Suprapubic skin (tissue), 4 donors: ENCODE data around the gene ZBTB42. TPM values are rescaled to one million over a fixed set of nuclear protein-coding genes. Genes with fewer than 3 reads are reported as not detected.

Experiments
- DNase-seq, 2 donors: peaks; one replicate each; pipeline ENCODE4 v3.0.0-alpha.2; 2019; ENCODE audit warnings: low spot score in 2 of 2
- H3K27ac ChIP-seq: fragments of 200-600 bp; sonication (generic); one replicate; pipeline ENCODE4 v1.5.1; 2019
- H3K27me3 ChIP-seq: fragments of 200-600 bp; sonication (generic); one replicate; pipeline ENCODE4 v1.5.1; 2019
- H3K36me3 ChIP-seq: fragments of 200-600 bp; sonication (generic); one replicate; pipeline ENCODE4 v1.5.1; 2019
- H3K4me1 ChIP-seq: fragments of 200-600 bp; sonication (generic); one replicate; pipeline ENCODE4 v1.5.1; 2019
- H3K4me3 ChIP-seq: fragments of 200-600 bp; sonication (generic); one replicate; pipeline ENCODE4 v1.5.1; 2019; ENCODE audit warnings: mild to moderate bottlenecking
- H3K9me3 ChIP-seq: fragments of 200-600 bp; sonication (generic); one replicate; pipeline ENCODE4 v1.5.1; 2019
- EP300 ChIP-seq: sonication (generic); formaldehyde crosslinking; IDR thresholded peaks from one replicate; pipeline ENCODE4 v1.6.1; 2017; ENCODE audit warnings: antibody characterized with exemption
- POLR2A ChIP-seq, 2 donors: fragments of 450-650 bp; IDR thresholded peaks; one replicate each; pipeline ENCODE4 v1.6.1; 2017; ENCODE audit warnings: antibody characterized with exemption in 2 of 2, mild to moderate bottlenecking in 2 of 2, moderate library complexity in 2 of 2
- POLR2AphosphoS5 ChIP-seq, 3 donors: sonication (generic); formaldehyde crosslinking; IDR thresholded peaks; one replicate each; pipeline ENCODE4 v1.6.1; 2017; ENCODE audit warnings: antibody characterized with exemption in 3 of 3
- WGBS: methylation state at CpG from one replicate; pipeline ENCODE4 v1.1.5; 2018; 5-methylcytosine and 5-hydroxymethylcytosine counted together
- total RNA-seq, 4 donors: library from RNA; depleted of rRNA; stranded (reverse); fragments of >200 nt; gene quantifications; one replicate each; pipeline ENCODE4 v1.1.0, GENCODE V29; 2016
- TF ChIP-seq, protein P1 (sequence below), 2 donors: fragments of 200-600 bp in 1 of 2; fragments of 450-650 bp in 1 of 2; sonication (generic) in 1 of 2; IDR thresholded peaks; one replicate each; pipeline ENCODE4 v1.5.1; 2016 to 2019; ENCODE audit warnings: antibody characterized with exemption in 2 of 2, mild to moderate bottlenecking in 1 of 2, moderate library complexity in 1 of 2

Gene ZBTB42
- total RNA-seq, 4 donors from 2014 or later = 3.7 to 9.8 (median 7.8) TPM

DNA sequence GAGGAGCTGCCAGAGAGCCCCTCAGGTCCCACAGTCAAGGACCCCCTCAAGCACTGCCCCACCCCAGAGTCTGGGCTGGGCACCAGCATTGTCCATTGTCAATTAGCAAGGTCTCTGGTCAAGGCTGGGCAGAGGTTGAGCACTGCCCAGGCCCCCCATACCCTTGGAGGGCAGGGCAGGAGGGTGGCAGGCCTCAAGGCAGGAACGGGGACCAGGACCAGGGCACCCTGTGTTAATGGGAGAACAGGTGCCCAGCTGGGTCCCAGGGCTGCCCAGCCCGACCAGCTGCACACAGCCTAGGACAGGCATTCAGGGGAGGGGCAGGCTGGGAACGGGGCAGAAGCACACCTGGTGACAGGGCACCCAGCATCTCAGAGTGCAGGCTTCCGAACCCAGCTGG, 29.5 kb upstream of the ZBTB42 start:
- no peaks in the 10 kb centered on the region for H3K27me3 ChIP-seq
- TF ChIP-seq EP300 = no peak
- TF ChIP-seq, protein P1, sequence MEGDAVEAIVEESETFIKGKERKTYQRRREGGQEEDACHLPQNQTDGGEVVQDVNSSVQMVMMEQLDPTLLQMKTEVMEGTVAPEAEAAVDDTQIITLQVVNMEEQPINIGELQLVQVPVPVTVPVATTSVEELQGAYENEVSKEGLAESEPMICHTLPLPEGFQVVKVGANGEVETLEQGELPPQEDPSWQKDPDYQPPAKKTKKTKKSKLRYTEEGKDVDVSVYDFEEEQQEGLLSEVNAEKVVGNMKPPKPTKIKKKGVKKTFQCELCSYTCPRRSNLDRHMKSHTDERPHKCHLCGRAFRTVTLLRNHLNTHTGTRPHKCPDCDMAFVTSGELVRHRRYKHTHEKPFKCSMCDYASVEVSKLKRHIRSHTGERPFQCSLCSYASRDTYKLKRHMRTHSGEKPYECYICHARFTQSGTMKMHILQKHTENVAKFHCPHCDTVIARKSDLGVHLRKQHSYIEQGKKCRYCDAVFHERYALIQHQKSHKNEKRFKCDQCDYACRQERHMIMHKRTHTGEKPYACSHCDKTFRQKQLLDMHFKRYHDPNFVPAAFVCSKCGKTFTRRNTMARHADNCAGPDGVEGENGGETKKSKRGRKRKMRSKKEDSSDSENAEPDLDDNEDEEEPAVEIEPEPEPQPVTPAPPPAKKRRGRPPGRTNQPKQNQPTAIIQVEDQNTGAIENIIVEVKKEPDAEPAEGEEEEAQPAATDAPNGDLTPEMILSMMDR (IDR thresholded peaks at IDR 0.05) = no peak
- TF ChIP-seq POLR2AphosphoS5 (IDR thresholded peaks at IDR 0.05) = no peak
- TF ChIP-seq POLR2A (IDR thresholded peaks at IDR 0.05) = no peak
- peaks cover 59% of the 10 kb centered on the region for H3K36me3 ChIP-seq
- DNase-seq = no peak
- peaks cover 10% of the 10 kb centered on the region for H3K4me1 ChIP-seq
- H3K4me3 ChIP-seq = no peak overlapping the region
- no CpG with 5 or more reads among the region's 4 CpGs for WGBS
- H3K9me3 ChIP-seq = no peaks in the 10 kb centered on the region
- no peak overlapping the region for H3K27ac ChIP-seq

DNA sequence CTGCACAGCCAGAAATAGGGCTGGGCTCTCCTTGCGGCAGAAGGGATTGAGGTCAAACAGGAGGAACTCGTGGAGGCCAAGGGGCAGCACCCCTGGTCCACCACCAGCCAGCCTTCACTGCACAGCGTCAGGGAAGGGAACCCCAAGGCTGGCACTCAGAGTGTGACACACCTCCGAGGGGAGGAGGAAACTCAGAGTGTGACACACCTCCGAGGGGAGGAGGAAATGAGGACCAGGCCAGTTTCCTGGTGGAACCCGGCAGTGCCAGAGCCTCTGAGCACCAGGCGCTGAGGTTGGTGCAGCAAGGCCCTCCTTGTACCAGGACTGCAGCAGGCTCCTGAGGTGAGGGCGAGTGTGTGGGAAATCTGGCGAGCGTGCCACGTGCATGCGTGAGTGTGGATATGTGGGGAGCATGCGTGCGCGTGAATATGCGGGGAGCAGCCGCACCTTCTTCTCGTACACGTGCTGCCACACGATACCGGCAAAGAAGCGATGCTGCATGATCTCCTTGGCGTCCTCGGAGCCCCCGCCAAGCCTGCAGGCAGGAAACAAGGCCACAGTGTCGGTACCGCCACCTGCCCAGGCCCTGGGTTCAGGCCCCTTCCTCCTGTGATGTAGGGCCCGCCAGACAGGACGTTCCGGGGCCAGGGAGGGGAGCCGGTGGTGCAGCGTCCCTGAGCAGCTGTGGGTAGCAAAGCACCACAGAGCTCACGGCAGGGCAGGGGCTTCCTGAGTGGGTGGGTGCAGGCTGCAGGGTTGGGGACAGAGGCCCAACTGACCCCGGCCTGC, 28.8 kb upstream of the ZBTB42 start:
- WGBS = 84% methylated on average over 11 of the region's 34 CpGs
- H3K36me3 ChIP-seq = peaks cover 65% of the 10 kb centered on the region
- no peaks in the 10 kb centered on the region for H3K27me3 ChIP-seq
- TF ChIP-seq POLR2A (IDR thresholded peaks at IDR 0.05) (no peak), POLR2AphosphoS5 (IDR thresholded peaks at IDR 0.05) (no peak), EP300 (no peak)
- TF ChIP-seq, protein P1 (IDR thresholded peaks at IDR 0.05) = no peak
- H3K4me1 ChIP-seq = peaks cover 10% of the 10 kb centered on the region
- no peak overlapping the region for H3K27ac ChIP-seq
- H3K9me3 ChIP-seq = no peaks in the 10 kb centered on the region
- DNase-seq = no peak
- no peak overlapping the region for H3K4me3 ChIP-seq

DNA sequence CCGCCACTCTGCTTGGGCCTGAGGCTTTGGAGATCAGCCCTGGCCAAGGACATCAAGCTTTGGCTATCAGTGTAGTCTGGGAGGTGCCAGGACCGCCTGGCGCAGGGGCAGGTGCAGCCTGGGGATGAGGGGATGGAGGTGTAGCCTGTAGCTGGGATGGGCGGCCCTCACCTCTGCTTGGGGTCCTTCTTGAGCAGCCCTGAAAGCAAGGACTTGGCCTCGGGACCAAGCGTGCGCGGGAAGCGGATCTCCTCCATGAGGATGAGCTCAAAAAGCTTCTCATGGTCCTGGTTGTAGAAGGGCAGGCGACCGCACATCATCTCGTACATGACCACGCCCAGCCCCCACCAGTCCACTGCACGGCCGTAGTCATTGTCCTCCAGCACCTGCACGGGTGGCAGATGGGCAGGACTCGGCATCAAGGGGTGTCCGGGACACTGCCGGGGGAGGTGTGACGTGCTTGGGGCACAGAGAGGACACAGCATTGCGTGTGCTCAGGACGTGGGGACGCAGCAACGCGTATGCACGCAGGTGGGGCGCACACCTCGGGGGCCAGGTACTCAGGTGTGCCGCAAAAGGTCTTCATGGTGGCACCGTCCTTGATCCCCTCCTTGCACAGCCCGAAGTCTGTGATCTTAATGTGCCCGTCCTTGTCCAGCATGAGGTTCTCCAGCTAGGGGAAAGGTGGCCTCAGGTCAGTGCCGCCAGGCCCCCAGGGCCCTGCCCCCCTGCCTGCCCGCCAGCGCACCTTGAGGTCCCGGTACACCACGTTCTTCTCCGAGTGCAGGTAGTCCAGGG, 28.0 kb upstream of the ZBTB42 start:
- no peaks in the 10 kb centered on the region for H3K27me3 ChIP-seq
- H3K4me3 ChIP-seq = no peak overlapping the region
- no peaks in the 10 kb centered on the region for H3K9me3 ChIP-seq
- WGBS = 95% methylated on average over 30 of the region's 38 CpGs
- no peak overlapping the region for H3K27ac ChIP-seq
- peaks cover 69% of the 10 kb centered on the region for H3K36me3 ChIP-seq
- TF ChIP-seq POLR2AphosphoS5 (IDR thresholded peaks at IDR 0.05) (no peak), POLR2A (IDR thresholded peaks at IDR 0.05) (no peak), EP300 (no peak)
- TF ChIP-seq, protein P1 (IDR thresholded peaks at IDR 0.05) = no peak
- H3K4me1 ChIP-seq = peaks cover 13% of the 10 kb centered on the region
- DNase-seq = no peak

DNA sequence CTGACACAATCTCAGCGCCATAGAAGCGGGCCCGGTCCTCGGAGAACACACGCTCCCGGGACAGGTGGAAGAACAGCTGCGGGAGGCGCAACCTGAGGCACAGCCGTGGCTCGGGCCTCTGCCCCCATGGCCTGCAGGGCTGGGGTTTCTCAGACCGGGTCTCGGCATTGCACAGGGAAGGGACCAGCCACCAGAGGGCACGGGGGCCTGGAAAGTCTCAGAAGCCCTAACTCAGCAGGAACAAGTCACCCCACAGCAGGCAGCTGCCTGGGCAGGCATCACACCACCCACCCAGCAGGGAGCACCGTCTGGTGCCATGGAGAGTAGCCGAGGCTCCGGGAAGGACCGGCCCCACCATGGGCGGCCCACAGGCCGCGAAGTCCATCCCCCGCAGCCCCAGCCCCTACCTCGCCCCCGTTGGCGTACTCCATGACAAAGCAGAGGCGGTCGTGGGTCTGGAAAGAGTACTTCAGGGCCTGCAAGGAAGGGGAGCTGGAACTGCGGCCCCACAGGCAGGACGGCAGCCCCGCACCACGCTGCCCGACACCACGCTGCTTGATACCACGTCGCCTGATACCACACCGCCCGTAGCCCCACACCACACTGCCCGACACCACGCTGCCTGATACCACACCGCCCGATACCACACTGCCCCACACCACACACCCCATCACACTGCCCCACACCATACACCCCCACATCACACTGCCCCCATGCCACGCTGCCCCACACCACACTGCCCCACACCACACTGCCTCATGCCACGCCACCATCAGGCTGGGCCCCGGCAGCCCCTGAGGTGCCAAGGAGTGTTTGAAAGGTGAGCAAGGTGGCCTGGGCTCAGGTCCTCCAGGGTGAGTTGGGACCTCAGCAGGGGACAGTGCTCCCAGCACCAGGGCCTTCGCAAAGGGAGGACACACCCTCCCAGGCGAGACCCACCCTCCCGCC, 27.1 kb upstream of the ZBTB42 start:
- H3K4me3 ChIP-seq = no peak overlapping the region
- peaks cover 7% of the 10 kb centered on the region for H3K4me1 ChIP-seq
- H3K27ac ChIP-seq = no peak overlapping the region
- WGBS = 95% methylated on average over 30 of the region's 46 CpGs
- no peaks in the 10 kb centered on the region for H3K27me3 ChIP-seq
- peaks cover 70% of the 10 kb centered on the region for H3K36me3 ChIP-seq
- no peaks in the 10 kb centered on the region for H3K9me3 ChIP-seq
- no peak for TF ChIP-seq POLR2A (IDR thresholded peaks at IDR 0.05)
- TF ChIP-seq, protein P1 (IDR thresholded peaks at IDR 0.05) = no peak
- TF ChIP-seq EP300 = no peak
- TF ChIP-seq POLR2AphosphoS5 (IDR thresholded peaks at IDR 0.05) = no peak
- DNase-seq = no peak
